Measurements from ENCODE around the gene RNF40.

The RNF40 gene

DNA sequence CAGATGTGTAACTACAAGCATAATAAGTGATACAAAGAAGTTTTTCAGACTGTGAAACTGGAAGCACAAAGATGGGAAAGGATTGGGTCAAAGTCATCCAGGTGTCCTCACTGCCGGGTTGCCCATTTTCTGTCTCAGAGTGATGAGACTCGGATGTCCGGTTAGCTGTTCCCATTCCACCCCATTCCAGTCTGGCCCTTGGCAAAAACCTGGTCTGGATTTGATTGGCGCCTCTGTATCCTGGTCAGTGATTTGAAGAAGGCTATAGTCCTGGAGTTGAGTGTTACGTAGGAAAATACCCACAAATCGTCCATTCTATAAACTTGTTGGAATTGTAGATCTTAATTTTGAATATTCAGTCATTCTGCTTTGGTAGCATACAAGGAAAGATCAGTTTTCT, 33.8 kb upstream of the RNF40 start:
- H3K4me1 ChIP-seq (ENCODE audit: insufficient read depth, low read length): peaks cover 7% of the 10 kb centered on the region
- no peak overlapping the region for H3K9ac ChIP-seq (ENCODE audit: low read depth, low read length)
- no peaks in the 10 kb centered on the region for H3K9me3 ChIP-seq (ENCODE audit: insufficient read depth, low read depth, low read length)
- H3K36me3 ChIP-seq (ENCODE audit: insufficient read depth, low read depth, low read length): peaks cover 89% of the 10 kb centered on the region
- no peaks in the 10 kb centered on the region for H3K27me3 ChIP-seq (ENCODE audit: insufficient read depth, low read length)
- H3K4me3 ChIP-seq (ENCODE audit: low read length): no peak overlapping the region
- no peak overlapping the region for H3K27ac ChIP-seq (ENCODE audit: low read length)

- Histone ChIP-seq H3K9ac (ENCODE audit: low read depth, low read length) (no peak overlapping the region), H3K4me1 (ENCODE audit: insufficient read depth, low read length) (peaks cover 7% of the 10 kb centered on the region), H3K9me3 (ENCODE audit: insufficient read depth, low read depth, low read length) (no peaks in the 10 kb centered on the region), H3K27ac (ENCODE audit: low read length) (no peak overlapping the region), H3K4me3 (ENCODE audit: low read length) (no peak overlapping the region), H3K36me3 (ENCODE audit: insufficient read depth, low read depth, low read length) (peaks cover 89% of the 10 kb centered on the region), H3K27me3 (ENCODE audit: insufficient read depth, low read length) (no peaks in the 10 kb centered on the region)
Observed at GRCh38 chr16:30728899-30729672, 33.0 kb upstream of the RNF40 start.

DNA sequence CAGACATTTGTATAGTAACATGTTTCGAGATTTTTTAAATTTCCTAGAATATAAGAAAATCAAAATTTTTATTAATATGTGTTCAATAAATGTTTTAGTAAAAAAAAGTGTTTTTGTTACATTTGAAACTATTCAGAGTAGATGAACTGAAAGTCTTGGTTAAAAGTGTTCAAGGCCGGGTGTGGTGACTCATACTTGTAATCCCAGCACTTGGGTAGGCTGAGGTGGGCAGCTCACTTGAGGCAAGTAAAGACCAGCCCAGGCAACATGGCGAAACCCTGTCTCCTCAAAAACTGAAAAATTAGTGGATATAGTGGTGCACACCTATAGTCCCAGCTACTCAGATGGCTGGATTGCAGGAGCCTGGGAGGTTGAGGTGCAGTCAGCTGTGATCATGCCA, 30.7 kb upstream of the RNF40 start:
- no peaks in the 10 kb centered on the region for H3K27me3 ChIP-seq (ENCODE audit: insufficient read depth, low read length)
- H3K27ac ChIP-seq (ENCODE audit: low read length): no peak overlapping the region
- H3K36me3 ChIP-seq (ENCODE audit: insufficient read depth, low read depth, low read length): peaks cover 86% of the 10 kb centered on the region
- H3K9me3 ChIP-seq (ENCODE audit: insufficient read depth, low read depth, low read length): no peaks in the 10 kb centered on the region
- peaks cover 7% of the 10 kb centered on the region for H3K4me1 ChIP-seq (ENCODE audit: insufficient read depth, low read length)
- no peak overlapping the region for H3K4me3 ChIP-seq (ENCODE audit: low read length)
- no peak overlapping the region for H3K9ac ChIP-seq (ENCODE audit: low read depth, low read length)

DNA sequence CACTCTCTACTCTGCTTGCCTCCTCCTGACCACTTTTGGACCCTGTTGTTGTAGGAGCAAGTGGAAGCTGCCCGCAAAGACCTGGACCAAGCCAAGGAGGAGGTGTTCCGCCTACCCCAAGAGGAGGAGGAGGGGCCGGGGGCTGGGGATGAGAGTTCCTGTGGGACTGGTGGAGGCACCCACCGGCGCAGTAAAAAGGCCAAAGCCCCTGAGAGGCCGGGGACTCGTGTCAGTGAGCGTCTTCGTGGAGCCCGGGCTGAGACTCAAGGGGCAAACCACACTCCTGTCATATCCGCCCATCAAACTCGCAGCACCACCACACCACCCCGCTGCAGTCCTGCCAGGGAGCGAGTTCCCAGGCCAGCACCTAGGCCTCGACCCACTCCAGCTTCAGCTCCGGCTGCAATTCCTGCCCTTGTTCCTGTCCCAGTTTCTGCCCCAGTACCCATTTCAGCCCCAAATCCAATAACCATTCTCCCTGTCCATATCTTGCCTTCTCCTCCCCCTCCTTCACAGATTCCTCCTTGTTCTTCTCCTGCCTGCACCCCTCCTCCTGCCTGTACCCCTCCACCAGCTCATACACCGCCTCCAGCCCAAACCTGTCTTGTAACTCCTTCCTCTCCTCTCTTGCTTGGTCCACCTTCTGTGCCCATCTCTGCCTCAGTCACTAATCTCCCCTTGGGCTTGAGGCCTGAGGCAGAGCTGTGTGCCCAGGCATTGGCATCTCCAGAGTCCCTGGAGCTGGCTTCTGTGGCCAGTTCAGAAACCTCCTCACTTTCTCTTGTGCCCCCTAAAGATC, 24.9 kb upstream of the RNF40 start:
- H3K9ac ChIP-seq (ENCODE audit: low read depth, low read length): no peak overlapping the region
- H3K4me3 ChIP-seq (ENCODE audit: low read length): no peak overlapping the region
- H3K4me1 ChIP-seq (ENCODE audit: insufficient read depth, low read length): peaks cover 7% of the 10 kb centered on the region; the same call in 1 of the 2 replicates
- H3K9me3 ChIP-seq (ENCODE audit: insufficient read depth, low read depth, low read length): no peaks in the 10 kb centered on the region
- peaks cover 79% of the 10 kb centered on the region for H3K36me3 ChIP-seq (ENCODE audit: insufficient read depth, low read depth, low read length)
- H3K27ac ChIP-seq (ENCODE audit: low read length): no peak overlapping the region
- H3K27me3 ChIP-seq (ENCODE audit: insufficient read depth, low read length): no peaks in the 10 kb centered on the region

GRCh38 chr16:30737794-30738648, 24.1 kb upstream of the RNF40 start:
- Histone ChIP-seq H3K9me3 (ENCODE audit: insufficient read depth, low read depth, low read length) (no peaks in the 10 kb centered on the region), H3K36me3 (ENCODE audit: insufficient read depth, low read depth, low read length) (peaks cover 76% of the 10 kb centered on the region), H3K9ac (ENCODE audit: low read depth, low read length) (no peak overlapping the region), H3K4me1 (ENCODE audit: insufficient read depth, low read length) (peaks cover 7% of the 10 kb centered on the region; the same call in 1 of the 2 replicates), H3K27ac (ENCODE audit: low read length) (no peak overlapping the region), H3K27me3 (ENCODE audit: insufficient read depth, low read length) (no peaks in the 10 kb centered on the region), H3K4me3 (ENCODE audit: low read length) (no peak overlapping the region)

DNA sequence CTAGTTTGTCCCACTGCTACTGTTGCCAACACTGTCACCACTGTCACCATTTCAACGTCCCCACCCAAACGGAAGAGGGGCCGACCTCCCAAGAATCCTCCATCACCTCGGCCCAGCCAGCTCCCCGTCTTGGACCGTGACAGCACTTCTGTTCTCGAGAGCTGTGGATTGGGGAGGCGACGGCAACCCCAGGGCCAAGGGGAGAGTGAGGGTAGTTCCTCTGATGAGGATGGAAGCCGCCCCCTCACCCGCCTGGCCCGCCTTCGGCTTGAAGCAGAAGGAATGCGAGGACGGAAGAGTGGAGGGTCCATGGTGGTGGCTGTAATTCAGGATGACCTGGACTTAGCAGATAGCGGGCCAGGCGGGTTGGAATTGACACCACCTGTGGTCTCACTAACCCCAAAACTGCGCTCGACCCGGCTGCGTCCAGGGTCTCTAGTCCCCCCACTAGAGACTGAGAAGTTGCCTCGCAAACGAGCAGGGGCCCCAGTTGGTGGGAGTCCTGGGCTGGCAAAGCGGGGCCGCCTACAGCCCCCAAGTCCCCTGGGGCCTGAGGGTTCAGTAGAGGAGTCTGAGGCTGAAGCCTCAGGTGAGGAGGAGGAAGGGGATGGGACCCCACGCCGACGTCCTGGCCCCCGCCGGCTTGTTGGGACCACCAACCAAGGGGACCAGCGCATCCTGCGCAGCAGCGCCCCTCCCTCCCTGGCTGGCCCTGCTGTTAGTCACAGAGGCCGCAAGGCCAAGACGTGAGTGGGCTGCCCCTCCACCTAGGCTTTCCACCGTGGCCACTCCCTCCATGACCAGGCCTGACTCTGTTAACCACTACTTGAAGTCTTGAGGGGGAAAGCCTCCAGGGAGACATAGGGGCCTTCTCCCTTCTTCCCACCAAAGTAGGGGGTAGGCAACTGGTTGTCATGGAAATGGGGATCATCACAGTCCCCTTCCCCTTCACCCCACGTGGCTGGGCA, 22.9 kb upstream of the RNF40 start:
- Histone ChIP-seq H3K27me3 (ENCODE audit: insufficient read depth, low read length) (no peaks in the 10 kb centered on the region), H3K27ac (ENCODE audit: low read length) (no peak overlapping the region), H3K4me3 (ENCODE audit: low read length) (no peak overlapping the region), H3K36me3 (ENCODE audit: insufficient read depth, low read depth, low read length) (peaks cover 73% of the 10 kb centered on the region), H3K9me3 (ENCODE audit: insufficient read depth, low read depth, low read length) (no peaks in the 10 kb centered on the region), H3K9ac (ENCODE audit: low read depth, low read length) (no peak overlapping the region), H3K4me1 (ENCODE audit: insufficient read depth, low read length) (peaks cover 7% of the 10 kb centered on the region; the same call in 1 of the 2 replicates)

DNA sequence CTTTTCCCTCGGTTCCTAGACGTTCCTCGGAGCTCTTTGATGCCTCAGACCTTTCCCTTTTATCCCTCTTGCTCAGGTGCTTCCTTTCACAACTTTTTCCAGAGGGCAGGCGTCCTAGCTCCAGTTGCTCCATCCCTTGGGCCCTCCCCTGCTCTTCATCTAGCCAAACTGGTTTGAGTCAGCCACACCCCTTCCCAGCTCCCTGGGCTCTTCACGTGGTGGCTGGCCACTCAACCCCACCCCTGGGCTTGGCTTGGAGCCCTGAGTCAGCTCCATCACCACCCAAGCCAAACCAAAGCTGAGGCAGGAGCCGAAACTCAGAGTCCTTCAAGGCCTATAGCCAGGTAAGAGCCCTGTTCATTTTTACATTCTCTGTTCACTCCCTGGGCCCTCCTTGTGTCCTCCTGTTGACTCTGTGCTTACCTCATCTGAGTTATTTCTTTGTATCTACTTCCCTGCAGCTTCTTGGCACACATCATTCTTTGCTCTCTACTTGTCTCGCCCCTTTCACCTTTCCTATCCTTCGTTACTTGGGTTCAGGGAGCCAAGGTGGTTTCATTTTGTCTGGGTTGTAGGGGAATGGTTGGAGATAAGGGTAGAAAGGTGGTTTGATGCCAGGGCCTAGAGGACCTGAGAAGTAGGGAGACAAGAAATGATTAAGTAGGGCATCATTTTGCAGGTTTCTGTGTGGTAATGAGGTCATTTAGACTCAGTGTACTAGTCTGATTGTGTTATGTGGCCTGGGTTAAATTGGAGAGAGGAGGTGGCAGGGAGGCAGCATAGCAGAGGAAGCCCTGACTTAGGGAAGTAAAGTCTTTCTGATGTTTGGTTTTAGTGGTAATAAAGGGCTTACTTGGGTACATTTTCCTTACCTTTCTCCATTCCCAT, 21.5 kb upstream of the RNF40 start:
- Histone ChIP-seq H3K4me3 (ENCODE audit: low read length) (peak overlapping the region; percentile 18; the same call in 1 of the 2 replicates), H3K36me3 (ENCODE audit: insufficient read depth, low read depth, low read length) (peaks cover 73% of the 10 kb centered on the region), H3K27ac (ENCODE audit: low read length) (no peak overlapping the region)

GRCh38 chr16:30741461-30741914, 20.6 kb upstream of the RNF40 start:
- peaks cover 7% of the 10 kb centered on the region; the same call in 1 of the 2 replicates for H3K4me1 ChIP-seq (ENCODE audit: insufficient read depth, low read length)
- no peaks in the 10 kb centered on the region for H3K9me3 ChIP-seq (ENCODE audit: insufficient read depth, low read depth, low read length)
- H3K9ac ChIP-seq (ENCODE audit: low read depth, low read length): no peak overlapping the region
- no peaks in the 10 kb centered on the region for H3K27me3 ChIP-seq (ENCODE audit: insufficient read depth, low read length)
- H3K27ac ChIP-seq (ENCODE audit: low read length): no peak overlapping the region
- H3K36me3 ChIP-seq (ENCODE audit: insufficient read depth, low read depth, low read length): peaks cover 65% of the 10 kb centered on the region
- H3K4me3 ChIP-seq (ENCODE audit: low read length): no peak overlapping the region

More for the DNA sequence above, 21.5 kb upstream of the RNF40 start:
- H3K4me1 ChIP-seq (ENCODE audit: insufficient read depth, low read length): peaks cover 7% of the 10 kb centered on the region; the same call in 1 of the 2 replicates
- H3K27me3 ChIP-seq (ENCODE audit: insufficient read depth, low read length): no peaks in the 10 kb centered on the region
- peak overlapping the region; percentile 31; the same call in 1 of the 2 replicates for H3K9ac ChIP-seq (ENCODE audit: low read depth, low read length)
- no peaks in the 10 kb centered on the region for H3K9me3 ChIP-seq (ENCODE audit: insufficient read depth, low read depth, low read length)

GRCh38 chr16:30743716-30744115, 18.4 kb upstream of the RNF40 start:
- no peak overlapping the region for H3K9ac ChIP-seq (ENCODE audit: low read depth, low read length)
- H3K27me3 ChIP-seq (ENCODE audit: insufficient read depth, low read length): no peaks in the 10 kb centered on the region
- peaks cover 42% of the 10 kb centered on the region for H3K36me3 ChIP-seq (ENCODE audit: insufficient read depth, low read depth, low read length)
- no peaks in the 10 kb centered on the region for H3K9me3 ChIP-seq (ENCODE audit: insufficient read depth, low read depth, low read length)
- H3K27ac ChIP-seq (ENCODE audit: low read length): no peak overlapping the region
- H3K4me1 ChIP-seq (ENCODE audit: insufficient read depth, low read length): peaks cover 7% of the 10 kb centered on the region; the same call in 1 of the 2 replicates
- H3K4me3 ChIP-seq (ENCODE audit: low read length): no peak overlapping the region

DNA sequence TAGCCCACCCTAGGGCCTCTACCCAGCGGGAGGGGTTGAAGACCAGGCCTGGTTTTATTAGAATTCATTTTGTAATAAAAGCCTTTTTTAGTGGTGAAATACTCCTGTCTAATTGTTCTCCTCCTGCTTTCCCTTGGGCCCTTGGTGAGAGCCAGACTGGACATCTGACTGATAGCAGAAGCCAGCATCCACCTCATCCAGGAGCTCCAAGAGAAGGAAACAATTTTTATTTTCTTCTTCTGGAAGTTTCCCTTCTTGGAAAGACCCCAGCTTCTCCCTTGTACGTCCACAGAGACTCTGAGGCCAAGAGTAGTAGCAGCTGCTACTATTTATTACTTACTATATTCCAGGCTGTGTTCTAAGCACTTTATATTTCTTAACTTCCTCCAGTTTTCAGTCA, 17.9 kb upstream of the RNF40 start:
- Histone ChIP-seq H3K27ac (ENCODE audit: low read length) (no peak overlapping the region), H3K9me3 (ENCODE audit: insufficient read depth, low read depth, low read length) (no peaks in the 10 kb centered on the region), H3K27me3 (ENCODE audit: insufficient read depth, low read length) (no peaks in the 10 kb centered on the region), H3K36me3 (ENCODE audit: insufficient read depth, low read depth, low read length) (peaks cover 38% of the 10 kb centered on the region), H3K4me1 (ENCODE audit: insufficient read depth, low read length) (peaks cover 7% of the 10 kb centered on the region; the same call in 1 of the 2 replicates), H3K4me3 (ENCODE audit: low read length) (no peak overlapping the region), H3K9ac (ENCODE audit: low read depth, low read length) (no peak overlapping the region)

All from iPS-20b (cell line).